Measurements from ENCODE around the gene RNF130.
"Not testable (repeated sequence)": the region's sequence is repeated elsewhere in the genome, so short reads cannot be mapped to it uniquely, and the experiment has no call there.

Gene RNF130

GRCh38 chr5:180006141-180006540 lies 65.4 kb downstream of the RNF130 start:
- no peak for TF ChIP-seq CTCF (IDR thresholded peaks at IDR 0.05; ENCODE audit: extremely low read depth, missing control alignments)
- DNase-seq (ENCODE audit: low spot score) = no peak

- no peak for DNase-seq (ENCODE audit: low spot score)
- no peak for TF ChIP-seq CTCF (IDR thresholded peaks at IDR 0.05; ENCODE audit: extremely low read depth, missing control alignments)
These were observed 68.4 kb downstream of the RNF130 start for GRCh38 chr5:180003127-180003526.

DNA sequence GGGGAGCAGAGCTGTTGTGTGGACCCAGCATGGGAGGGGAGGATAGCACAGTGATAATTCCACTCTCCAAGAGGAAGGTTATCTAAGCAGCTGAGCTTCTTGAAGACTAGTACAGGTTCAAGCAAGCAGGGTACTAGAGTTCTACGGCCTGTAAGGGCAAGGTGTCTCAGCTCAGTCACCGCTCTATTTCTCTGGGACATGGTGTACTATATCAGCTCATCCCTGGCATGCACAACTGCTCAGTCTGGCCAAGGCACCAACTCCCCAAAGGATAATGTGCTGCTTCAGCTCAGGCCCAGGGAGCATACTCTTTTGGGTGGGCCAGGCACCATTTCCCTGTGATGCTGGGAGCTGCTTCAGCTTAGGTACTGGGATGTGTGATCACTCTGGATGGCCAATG lies 69.8 kb downstream of the RNF130 start:
- DNase-seq (ENCODE audit: low spot score) = no peak
- TF ChIP-seq CTCF (IDR thresholded peaks at IDR 0.05; ENCODE audit: extremely low read depth, missing control alignments) = no peak

DNA sequence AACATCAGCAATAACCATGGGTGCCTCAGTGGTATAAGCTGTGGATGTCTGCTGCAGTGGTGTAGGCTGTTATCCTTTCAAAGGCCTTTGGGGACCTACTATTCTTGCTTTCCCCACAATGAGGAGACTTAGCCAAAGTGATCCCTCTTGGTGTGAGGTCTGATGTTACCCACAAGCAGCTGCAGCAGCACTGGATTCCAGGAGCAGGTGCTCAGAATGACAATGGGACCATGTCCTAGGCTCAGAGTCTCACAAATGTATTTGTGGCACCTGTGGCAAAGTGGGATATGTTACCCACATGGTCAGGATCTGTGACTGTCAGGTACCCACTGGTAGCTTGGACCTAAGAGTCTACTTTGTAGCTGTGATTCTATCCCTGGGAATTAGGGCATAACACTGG lies 70.4 kb downstream of the RNF130 start:
- DNase-seq (ENCODE audit: low spot score) = no peak
- TF ChIP-seq CTCF (IDR thresholded peaks at IDR 0.05; ENCODE audit: extremely low read depth, missing control alignments) = no peak

DNA sequence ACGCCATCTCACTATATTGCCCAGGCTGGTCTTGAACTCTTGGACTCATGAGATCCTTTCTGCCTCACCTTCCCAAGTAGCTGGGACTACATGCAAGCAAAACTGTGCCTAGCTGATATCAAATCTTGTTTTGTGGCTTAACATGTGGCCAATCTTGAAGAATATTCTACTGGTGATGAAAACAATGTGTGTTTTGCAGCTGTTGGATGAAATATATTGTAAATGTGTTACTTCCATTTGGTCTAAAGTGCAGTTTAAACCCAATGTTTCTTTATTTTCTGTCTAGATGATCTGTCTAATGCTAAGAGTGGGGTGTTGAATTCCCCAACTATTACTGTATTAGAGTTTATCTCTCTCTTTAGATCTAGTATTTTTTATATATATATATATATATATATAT lies 73.1 kb downstream of the RNF130 start:
- no peak for TF ChIP-seq CTCF (IDR thresholded peaks at IDR 0.05; ENCODE audit: extremely low read depth, missing control alignments)
- DNase-seq (ENCODE audit: low spot score) = no peak

- no peak for DNase-seq (ENCODE audit: low spot score)
- no peak for TF ChIP-seq CTCF (IDR thresholded peaks at IDR 0.05; ENCODE audit: extremely low read depth, missing control alignments)
These were observed 76.8 kb downstream of the RNF130 start for GRCh38 chr5:179994583-179995323.

- not testable (repeated sequence) for DNase-seq (ENCODE audit: low spot score)
These were observed 78.7 kb downstream of the RNF130 start for GRCh38 chr5:179992855-179993254.

- TF ChIP-seq CTCF (IDR thresholded peaks at IDR 0.05; ENCODE audit: extremely low read depth, missing control alignments) = no peak
- no peak for DNase-seq (ENCODE audit: low spot score)
These were observed 80.5 kb downstream of the RNF130 start for GRCh38 chr5:179991106-179991505.

- not testable (repeated sequence) for DNase-seq (ENCODE audit: low spot score)
These were observed 81.0 kb downstream of the RNF130 start for GRCh38 chr5:179990525-179990924.

All from GM20000 (cell line).